SK-N-SH (cell line): ENCODE results near the gene CD34. TPM values are rescaled to one million over a fixed set of nuclear protein-coding genes. Genes with fewer than 3 reads are reported as not detected.

ENCODE experiments used
- CTCF ChIA-PET: fragments of 300-600, 350-600 bp; formaldehyde crosslinking; extraction: SDS; loops from one replicate; lab custom pipeline; 2021; lab: Yijun Ruan, JAX
- POLR2A ChIA-PET: fragments of 350-600 bp; sonication (Branson Sonifier 250); formaldehyde crosslinking; extraction: SDS; loops from one replicate; lab custom pipeline; 2020; ENCODE audit warnings: antibody characterized with exemption, inconsistent platforms; lab: Yijun Ruan, JAX
- DNase-seq: peaks from one replicate; pipeline ENCODE4 v3.0.0; 2012
- H2AFZ ChIP-seq: fragments of 200-600 bp; sonication (generic); 2 replicates; pipeline ENCODE4 v1.8.1; 2016; ENCODE audit warnings: antibody characterized with exemption, mild to moderate bottlenecking, low read depth
- H3F3A ChIP-seq: fragments of 200-600 bp; sonication (generic); replicated peaks from 2 replicates; pipeline ENCODE3; 2016; ENCODE audit warnings: antibody characterized with exemption, mild to moderate bottlenecking; ENCODE audit not compliant: insufficient read depth
- H3K27ac ChIP-seq, 2 experiments: fragments of 200-500 bp in 1 of 2; fragments of 200-600 bp in 1 of 2; sonication (Bioruptor generic) in 1 of 2; sonication (generic), shearing (Covaris generic) in 1 of 2; 2 replicates each; pipeline versions ENCODE4 v1.5.1 to v1.6.1; 2014 to 2016; ENCODE audit warnings: low read depth in 2 of 2, inconsistent platforms in 1 of 2, low read length in 1 of 2, mild to moderate bottlenecking in 1 of 2, mixed read lengths in 1 of 2
- H3K27me3 ChIP-seq: fragments of 200-600 bp; sonication (generic), shearing (Covaris generic); 2 replicates; pipeline ENCODE4 v1.6.1; 2016; ENCODE audit warnings: mixed run types; ENCODE audit not compliant: insufficient read depth
- H3K36me3 ChIP-seq, 2 experiments: fragments of 200-500 bp in 1 of 2; fragments of 200-600 bp in 1 of 2; sonication (Bioruptor generic) in 1 of 2; sonication (generic) in 1 of 2; replicated peaks in 1 of 2; 2 replicates each; pipeline versions ENCODE3 to v1.5.1; 2014 to 2016; ENCODE audit warnings: low read length in 1 of 2, mild to moderate bottlenecking in 1 of 2; ENCODE audit not compliant: insufficient read depth in 2 of 2, control insufficient read depth in 1 of 2
- H3K4me1 ChIP-seq, 2 experiments: fragments of 200-500 bp in 1 of 2; fragments of 200-600 bp in 1 of 2; sonication (Bioruptor generic) in 1 of 2; sonication (generic), shearing (Covaris generic) in 1 of 2; 2 replicates each; pipeline versions ENCODE4 v1.5.1 to v1.6.1; 2014 to 2016; ENCODE audit warnings: low read depth in 1 of 2, low read length in 1 of 2, mixed run types in 1 of 2; ENCODE audit not compliant: insufficient read depth in 2 of 2, control insufficient read depth in 1 of 2
- H3K4me2 ChIP-seq: fragments of 200-600 bp; sonication (generic), shearing (Covaris generic); 2 replicates; pipeline ENCODE4 v1.6.1; 2017; ENCODE audit warnings: mixed run types
- H3K4me3 ChIP-seq, 2 experiments: fragments of 200-500 bp in 1 of 2; fragments of 200-600 bp in 1 of 2; sonication (Bioruptor generic) in 1 of 2; sonication (generic), shearing (Covaris generic) in 1 of 2; 2 replicates each; pipeline versions ENCODE4 v1.5.1 to v1.8.1; 2014 to 2016; ENCODE audit warnings: low read depth in 2 of 2, inconsistent platforms in 1 of 2, low read length in 1 of 2, mild to moderate bottlenecking in 1 of 2, mixed read lengths in 1 of 2, moderate library complexity in 1 of 2
- H3K79me2 ChIP-seq: fragments of 200-600 bp; sonication (generic); 2 replicates; pipeline ENCODE4 v1.8.1; 2017; ENCODE audit warnings: mild to moderate bottlenecking; ENCODE audit not compliant: insufficient read depth
- H3K9ac ChIP-seq: fragments of 200-600 bp; sonication (generic); 2 replicates; pipeline ENCODE4 v1.6.1; 2017; ENCODE audit warnings: mixed run types
- H3K9me2 ChIP-seq: fragments of 200-600 bp; sonication (generic); 2 replicates; pipeline ENCODE4 v1.6.1; 2017; ENCODE audit warnings: mixed run types
- H3K9me3 ChIP-seq: fragments of 200-600 bp; sonication (generic); 2 replicates; pipeline ENCODE4 v1.6.1; 2017; ENCODE audit warnings: mixed run types, mild to moderate bottlenecking, moderate library complexity
- H4K20me1 ChIP-seq: fragments of 200-600 bp; sonication (generic); 2 replicates; pipeline ENCODE4 v1.6.1; 2017; ENCODE audit warnings: mild to moderate bottlenecking, mixed run types; ENCODE audit not compliant: insufficient read depth
- CHD2 ChIP-seq: fragments of 150-350 bp; IDR thresholded peaks from 2 replicates; pipeline ENCODE4 v1.6.1; 2018; ENCODE audit warnings: low read length; ENCODE audit not compliant: partially characterized antibody
- ELF1 ChIP-seq: IDR thresholded peaks from 2 replicates; pipeline ENCODE4 v1.4.0; 2012
- EZH2phosphoT487 ChIP-seq: fragments of 200-600 bp; sonication (generic); IDR thresholded peaks from 2 replicates; pipeline ENCODE4 v1.6.1; 2017; ENCODE audit warnings: low read depth, mixed run types, mild to moderate bottlenecking, antibody characterized with exemption, moderate library complexity, borderline replicate concordance
- FOXJ3 ChIP-seq: sonication (generic); formaldehyde crosslinking; IDR thresholded peaks from 2 replicates; pipeline ENCODE4 v1.5.1; 2020; ENCODE audit warnings: mild to moderate bottlenecking, missing genetic modification reagents
- GABPA ChIP-seq: IDR thresholded peaks from 2 replicates; pipeline ENCODE4 v1.4.0; 2012; ENCODE audit warnings: low read depth, mild to moderate bottlenecking
- GATA2 ChIP-seq: sonication (generic); formaldehyde crosslinking; IDR thresholded peaks from 2 replicates; pipeline ENCODE4 v1.5.0; 2020; ENCODE audit warnings: mild to moderate bottlenecking, missing genetic modification reagents
- JUND ChIP-seq: IDR thresholded peaks from 2 replicates; pipeline ENCODE4 v1.4.0; 2012
- MEF2A ChIP-seq: IDR thresholded peaks from 2 replicates; pipeline ENCODE4 v1.4.0; 2012; ENCODE audit warnings: low read depth, borderline replicate concordance
- MXI1 ChIP-seq: IDR thresholded peaks from 2 replicates; pipeline ENCODE4 v1.6.1; 2012; ENCODE audit warnings: mild to moderate bottlenecking, low read depth, low read length, improper control_type of control experiment
- NFIC ChIP-seq: IDR thresholded peaks from 2 replicates; pipeline ENCODE4 v1.4.0; 2012; ENCODE audit warnings: borderline replicate concordance
- POLR2AphosphoS5 ChIP-seq: IDR thresholded peaks from 2 replicates; pipeline ENCODE4 v1.6.1; 2012; ENCODE audit warnings: low read depth, low read length
- RAD21 ChIP-seq: IDR thresholded peaks from 2 replicates; pipeline ENCODE4 v1.6.1; 2012; ENCODE audit warnings: mild to moderate bottlenecking, low read length
- RCOR1 ChIP-seq: fragments of 150-350 bp; IDR thresholded peaks from 2 replicates; pipeline ENCODE4 v1.6.1; 2017; ENCODE audit warnings: antibody characterized with exemption, low read length
- RXRA ChIP-seq: IDR thresholded peaks from 2 replicates; pipeline ENCODE4 v1.4.0; 2012; ENCODE audit warnings: low read depth, mild to moderate bottlenecking, borderline replicate concordance
- TAF1 ChIP-seq: IDR thresholded peaks from 2 replicates; pipeline ENCODE4 v1.6.1; 2012; ENCODE audit warnings: low read depth, mild to moderate bottlenecking, low read length, moderate library complexity, borderline replicate concordance
- TCF12 ChIP-seq: IDR thresholded peaks from 2 replicates; pipeline ENCODE4 v1.4.0; 2012
- TEAD4 ChIP-seq: IDR thresholded peaks from 2 replicates; pipeline ENCODE4 v1.4.0; 2012; ENCODE audit warnings: mild to moderate bottlenecking, borderline replicate concordance; ENCODE audit not compliant: insufficient read depth
- YY1 ChIP-seq: IDR thresholded peaks from 2 replicates; pipeline ENCODE4 v1.4.0; 2012; ENCODE audit warnings: low read depth, mild to moderate bottlenecking
- WGBS: methylation state at CpG from one replicate; pipeline ENCODE4 v1.1.6; 2017; ENCODE audit warnings: low lambda C conversion rate; 5-methylcytosine and 5-hydroxymethylcytosine counted together
- polyA plus RNA-seq, 3 experiments: library from polyadenylated mRNA; depleted of rRNA; stranded (reverse); fragments of >200 nt; gene quantifications; 2 replicates each; pipeline ENCODE4 v1.2.3, GENCODE V29; 2012
- TF ChIP-seq, protein P1 (sequence below): IDR thresholded peaks from 2 replicates; pipeline ENCODE4; 2012
- TF ChIP-seq, protein P2 (sequence below): fragments of 200-600 bp; sonication (generic); IDR thresholded peaks from 2 replicates; pipeline ENCODE4 v1.6.1; 2017; ENCODE audit warnings: antibody characterized with exemption, mild to moderate bottlenecking, moderate library complexity
- TF ChIP-seq, protein P3 (sequence below): IDR thresholded peaks from 2 replicates; pipeline ENCODE4 v1.4.0; 2012; ENCODE audit warnings: low read depth, borderline replicate concordance
- TF ChIP-seq, protein P4 (sequence below): IDR thresholded peaks from 2 replicates; pipeline ENCODE4 v1.4.0; 2012; ENCODE audit warnings: low read depth, borderline replicate concordance

Gene CD34
- polyA plus RNA-seq, 1 of the 3 experiments (the other 2 are of a cell fraction) = 0.59 TPM

DNA sequence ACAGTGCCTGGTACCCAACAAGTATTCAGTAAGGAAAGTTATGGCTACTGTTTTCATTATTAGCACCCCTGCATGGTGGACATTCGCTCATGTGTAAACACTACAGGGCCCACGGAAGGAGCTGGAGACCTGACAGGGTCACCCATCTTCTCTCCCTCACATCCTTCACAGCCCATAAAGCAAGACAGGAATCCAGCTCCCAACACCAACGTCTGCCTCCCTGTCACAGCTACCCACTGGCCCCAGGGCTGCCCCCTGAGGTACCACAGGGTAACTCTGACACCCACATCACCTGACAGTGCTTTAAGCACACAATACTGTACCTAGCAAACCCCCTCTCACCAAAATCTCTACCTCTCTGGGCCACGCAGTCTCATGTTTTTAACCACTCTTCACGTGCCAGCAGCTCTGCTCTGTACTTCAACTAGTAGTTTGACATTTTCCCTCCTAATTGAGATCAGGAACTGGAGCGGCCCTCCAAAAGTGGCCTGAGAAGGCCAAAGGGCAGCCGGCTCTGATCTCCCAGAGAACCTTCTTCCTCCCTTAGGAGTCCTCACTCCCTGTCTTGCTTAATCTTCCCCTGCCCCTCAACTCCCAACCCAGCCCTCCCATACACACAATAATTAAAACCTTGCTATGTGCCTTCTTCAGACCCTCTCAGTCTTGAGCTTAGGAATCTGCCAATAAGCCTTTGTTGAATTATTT is 76.8 kb downstream of the CD34 start:
- no peak overlapping the region for H3K27ac ChIP-seq
- CTCF ChIA-PET = interaction anchor here (0.5 to 7.0 kb wide), 4 partner anchors 11 to 37 kb away, joined by 3 to 82 read pairs (median 6); no protein-coding TSS in a partner anchor

DNA sequence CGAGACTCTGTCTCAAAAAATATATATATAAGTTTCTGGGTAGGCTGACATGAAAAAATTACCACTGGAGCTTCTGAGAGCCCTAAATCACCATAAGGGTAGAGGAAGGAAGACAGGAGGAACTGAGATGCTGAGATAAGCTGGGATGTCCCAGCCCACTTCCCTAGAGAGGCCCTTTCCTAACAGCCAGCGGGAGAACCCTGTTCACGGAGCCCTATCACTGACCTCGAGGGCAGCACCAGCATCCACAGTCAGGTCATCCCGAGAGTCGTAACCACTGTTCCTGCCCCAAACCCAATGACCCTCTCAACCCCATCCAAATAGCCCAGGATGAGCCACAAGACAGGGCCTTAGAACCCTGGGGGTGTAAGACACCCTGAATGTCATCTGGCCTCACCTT is 77.5 kb downstream of the CD34 start:
- Histone ChIP-seq H3K9me2 (no peaks in the 10 kb centered on the region), H3K27ac (no peak overlapping the region), H3K4me3 (no peak overlapping the region), H3K9ac (no peak overlapping the region), H3F3A (no peaks in the 10 kb centered on the region), H2AFZ (no peak overlapping the region), H3K27me3 (no peaks in the 10 kb centered on the region), H3K9me3 (no peaks in the 10 kb centered on the region), H3K4me1 (peaks cover 0 to 14% of the 10 kb centered on the region in 2 experiments; a peak in 2 of 4 replicates), H4K20me1 (no peaks in the 10 kb centered on the region), H3K4me2 (no peak overlapping the region), H3K79me2 (no peaks in the 10 kb centered on the region), H3K36me3 (peaks cover 0 to 2% of the 10 kb centered on the region in 2 experiments)
- CTCF ChIA-PET = interaction anchor here (7.0 kb wide), 1 partner anchor 38 kb away, joined by 82 read pairs; no protein-coding TSS in a partner anchor
- 100% methylated on average over 2 of the region's 6 CpGs for WGBS
- POLR2A ChIA-PET = no interaction called here
- no peak for DNase-seq
- TF ChIP-seq RXRA (no peak), GATA2 (no peak), RCOR1 (no peak), TEAD4 (no peak), TAF1 (no peak), MXI1 (no peak), ELF1 (no peak), POLR2AphosphoS5 (no peak), EZH2phosphoT487 (no peak), GABPA (no peak)
- TF ChIP-seq, protein P1, sequence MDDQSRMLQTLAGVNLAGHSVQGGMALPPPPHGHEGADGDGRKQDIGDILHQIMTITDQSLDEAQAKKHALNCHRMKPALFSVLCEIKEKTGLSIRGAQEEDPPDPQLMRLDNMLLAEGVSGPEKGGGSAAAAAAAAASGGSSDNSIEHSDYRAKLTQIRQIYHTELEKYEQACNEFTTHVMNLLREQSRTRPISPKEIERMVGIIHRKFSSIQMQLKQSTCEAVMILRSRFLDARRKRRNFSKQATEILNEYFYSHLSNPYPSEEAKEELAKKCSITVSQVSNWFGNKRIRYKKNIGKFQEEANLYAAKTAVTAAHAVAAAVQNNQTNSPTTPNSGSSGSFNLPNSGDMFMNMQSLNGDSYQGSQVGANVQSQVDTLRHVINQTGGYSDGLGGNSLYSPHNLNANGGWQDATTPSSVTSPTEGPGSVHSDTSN = no peak
- TF ChIP-seq, protein P2, sequence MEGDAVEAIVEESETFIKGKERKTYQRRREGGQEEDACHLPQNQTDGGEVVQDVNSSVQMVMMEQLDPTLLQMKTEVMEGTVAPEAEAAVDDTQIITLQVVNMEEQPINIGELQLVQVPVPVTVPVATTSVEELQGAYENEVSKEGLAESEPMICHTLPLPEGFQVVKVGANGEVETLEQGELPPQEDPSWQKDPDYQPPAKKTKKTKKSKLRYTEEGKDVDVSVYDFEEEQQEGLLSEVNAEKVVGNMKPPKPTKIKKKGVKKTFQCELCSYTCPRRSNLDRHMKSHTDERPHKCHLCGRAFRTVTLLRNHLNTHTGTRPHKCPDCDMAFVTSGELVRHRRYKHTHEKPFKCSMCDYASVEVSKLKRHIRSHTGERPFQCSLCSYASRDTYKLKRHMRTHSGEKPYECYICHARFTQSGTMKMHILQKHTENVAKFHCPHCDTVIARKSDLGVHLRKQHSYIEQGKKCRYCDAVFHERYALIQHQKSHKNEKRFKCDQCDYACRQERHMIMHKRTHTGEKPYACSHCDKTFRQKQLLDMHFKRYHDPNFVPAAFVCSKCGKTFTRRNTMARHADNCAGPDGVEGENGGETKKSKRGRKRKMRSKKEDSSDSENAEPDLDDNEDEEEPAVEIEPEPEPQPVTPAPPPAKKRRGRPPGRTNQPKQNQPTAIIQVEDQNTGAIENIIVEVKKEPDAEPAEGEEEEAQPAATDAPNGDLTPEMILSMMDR = no peak
- TF ChIP-seq, protein P3, sequence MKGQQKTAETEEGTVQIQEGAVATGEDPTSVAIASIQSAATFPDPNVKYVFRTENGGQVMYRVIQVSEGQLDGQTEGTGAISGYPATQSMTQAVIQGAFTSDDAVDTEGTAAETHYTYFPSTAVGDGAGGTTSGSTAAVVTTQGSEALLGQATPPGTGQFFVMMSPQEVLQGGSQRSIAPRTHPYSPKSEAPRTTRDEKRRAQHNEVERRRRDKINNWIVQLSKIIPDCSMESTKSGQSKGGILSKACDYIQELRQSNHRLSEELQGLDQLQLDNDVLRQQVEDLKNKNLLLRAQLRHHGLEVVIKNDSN = no peak

More for the DNA sequence above, 76.8 kb downstream of the CD34 start:
- Histone ChIP-seq H3K9ac (no peak overlapping the region), H4K20me1 (no peaks in the 10 kb centered on the region)
- no peak for TF ChIP-seq EZH2phosphoT487
- no peak for TF ChIP-seq ELF1
- no peak for TF ChIP-seq YY1
- no peak for TF ChIP-seq NFIC
- no peak for TF ChIP-seq JUND
- no peak for TF ChIP-seq TAF1
- TF ChIP-seq TCF12 = no peak
- no peak for TF ChIP-seq RAD21
- no peak for TF ChIP-seq MXI1
- no peak for TF ChIP-seq FOXJ3 (CRISPR knock-in tag)
- TF ChIP-seq, protein P4, sequence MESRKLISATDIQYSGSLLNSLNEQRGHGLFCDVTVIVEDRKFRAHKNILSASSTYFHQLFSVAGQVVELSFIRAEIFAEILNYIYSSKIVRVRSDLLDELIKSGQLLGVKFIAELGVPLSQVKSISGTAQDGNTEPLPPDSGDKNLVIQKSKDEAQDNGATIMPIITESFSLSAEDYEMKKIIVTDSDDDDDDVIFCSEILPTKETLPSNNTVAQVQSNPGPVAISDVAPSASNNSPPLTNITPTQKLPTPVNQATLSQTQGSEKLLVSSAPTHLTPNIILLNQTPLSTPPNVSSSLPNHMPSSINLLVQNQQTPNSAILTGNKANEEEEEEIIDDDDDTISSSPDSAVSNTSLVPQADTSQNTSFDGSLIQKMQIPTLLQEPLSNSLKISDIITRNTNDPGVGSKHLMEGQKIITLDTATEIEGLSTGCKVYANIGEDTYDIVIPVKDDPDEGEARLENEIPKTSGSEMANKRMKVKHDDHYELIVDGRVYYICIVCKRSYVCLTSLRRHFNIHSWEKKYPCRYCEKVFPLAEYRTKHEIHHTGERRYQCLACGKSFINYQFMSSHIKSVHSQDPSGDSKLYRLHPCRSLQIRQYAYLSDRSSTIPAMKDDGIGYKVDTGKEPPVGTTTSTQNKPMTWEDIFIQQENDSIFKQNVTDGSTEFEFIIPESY = no peak
- no peak for TF ChIP-seq MEF2A
- TF ChIP-seq CHD2 = no peak
- TF ChIP-seq, all 33 proteins: peak for 0
- Histone ChIP-seq H3K4me3 (no peak overlapping the region), H2AFZ (no peak overlapping the region), H3K27me3 (no peaks in the 10 kb centered on the region), H3K36me3 (peaks cover 0 to 2% of the 10 kb centered on the region in 2 experiments), H3K9me3 (no peaks in the 10 kb centered on the region), H3K9me2 (no peaks in the 10 kb centered on the region), H3F3A (no peaks in the 10 kb centered on the region), H3K4me2 (no peak overlapping the region), H3K79me2 (no peaks in the 10 kb centered on the region), H3K4me1 (peaks cover 0 to 16% of the 10 kb centered on the region in 2 experiments; a peak in 1 of 4 replicates)
- DNase-seq = no peak
- WGBS = 98% methylated on average over 7 of the region's 7 CpGs
- POLR2A ChIA-PET = no interaction called here
